Heart left ventricle (tissue), 13 donors: ENCODE measurements around the gene SLC17A5.

Source experiments
- POLR2A ChIP-seq, 2 donors: fragments of 450-650 bp; IDR thresholded peaks; one replicate each; pipeline ENCODE4 v1.6.1; 2017; ENCODE audit warnings: antibody characterized with exemption in 2 of 2, mild to moderate bottlenecking in 2 of 2, moderate library complexity in 2 of 2
- TF ChIP-seq, protein P1 (sequence below), 12 donors: fragments of 200-600 bp; sonication (generic) in 4 of 12; IDR thresholded peaks; one replicate each; pipeline versions ENCODE4 v1.5.0 to v1.8.0; 2018 to 2022; ENCODE audit warnings: antibody characterized with exemption in 12 of 12, mild to moderate bottlenecking in 5 of 12
- donor health status: ischemic (EF 13 %, LVEDD 7.1; RV severe dilation, severe dysfunction).
- donor health status: DM: no; HTN: yes; CAD: no.
- donor health status: DM: no; HTN: no; CAD: no.
- donor health status: ischemic (EF 25% LVEDD 6.9; RV normal size, moderate dysfunction).
- donor health status: ischemic (EF 25% LVEDD 5.7; RV mildly dilated, moderate dysfunction).
- donor health status: ischemic (EF 35%, LVEDD 5.7; RV mildly dilated, moderate dysfunction).
- donor health status: nonischemic (EF 11% LVEDD 7.7; RV severe dilation, severe dysfunction).
- donor health status: DM: yes; HTN: yes; CAD: no.
- donor health status: PGD.
- donor health status: ischemic (EF 29% LVEDD 5.4; RV normal size, mild dysfunction).
- donor health status: nonischemic (EF 23%, LVEDD 6.1; RV moderate dilation, normal function).

DNA sequence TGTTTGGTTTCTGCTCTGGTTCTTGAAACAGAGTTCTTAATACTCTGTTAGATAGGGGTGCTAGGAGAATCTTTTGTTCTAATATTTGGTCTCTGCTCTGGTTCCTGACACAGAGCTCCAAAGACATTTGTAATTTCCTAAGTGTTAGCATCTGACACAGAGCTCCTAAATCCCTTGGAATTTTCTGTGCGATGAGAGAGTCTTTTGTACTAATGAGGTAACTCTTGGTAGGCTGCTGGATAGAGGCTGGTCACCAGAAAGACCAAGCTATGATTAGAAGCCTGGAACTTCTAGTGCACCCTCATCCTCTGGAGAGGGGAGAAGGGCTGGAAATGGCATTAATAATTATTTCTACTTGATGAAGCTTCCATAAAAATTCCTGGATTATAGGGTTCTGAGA is 34.6 kb upstream of the SLC17A5 start:
- TF ChIP-seq, protein P1, sequence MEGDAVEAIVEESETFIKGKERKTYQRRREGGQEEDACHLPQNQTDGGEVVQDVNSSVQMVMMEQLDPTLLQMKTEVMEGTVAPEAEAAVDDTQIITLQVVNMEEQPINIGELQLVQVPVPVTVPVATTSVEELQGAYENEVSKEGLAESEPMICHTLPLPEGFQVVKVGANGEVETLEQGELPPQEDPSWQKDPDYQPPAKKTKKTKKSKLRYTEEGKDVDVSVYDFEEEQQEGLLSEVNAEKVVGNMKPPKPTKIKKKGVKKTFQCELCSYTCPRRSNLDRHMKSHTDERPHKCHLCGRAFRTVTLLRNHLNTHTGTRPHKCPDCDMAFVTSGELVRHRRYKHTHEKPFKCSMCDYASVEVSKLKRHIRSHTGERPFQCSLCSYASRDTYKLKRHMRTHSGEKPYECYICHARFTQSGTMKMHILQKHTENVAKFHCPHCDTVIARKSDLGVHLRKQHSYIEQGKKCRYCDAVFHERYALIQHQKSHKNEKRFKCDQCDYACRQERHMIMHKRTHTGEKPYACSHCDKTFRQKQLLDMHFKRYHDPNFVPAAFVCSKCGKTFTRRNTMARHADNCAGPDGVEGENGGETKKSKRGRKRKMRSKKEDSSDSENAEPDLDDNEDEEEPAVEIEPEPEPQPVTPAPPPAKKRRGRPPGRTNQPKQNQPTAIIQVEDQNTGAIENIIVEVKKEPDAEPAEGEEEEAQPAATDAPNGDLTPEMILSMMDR (IDR thresholded peaks at IDR 0.05), result no peak
- no peak for TF ChIP-seq POLR2A (IDR thresholded peaks at IDR 0.05)
